ENCODE results near the gene SACS. TPM values are rescaled to one million over a fixed set of nuclear protein-coding genes. Genes with fewer than 3 reads are reported as not detected.

The SACS gene
- total and polyA plus RNA-seq, 9 donors: 3.2 to 16.9 (median 13.0) TPM

DNA sequence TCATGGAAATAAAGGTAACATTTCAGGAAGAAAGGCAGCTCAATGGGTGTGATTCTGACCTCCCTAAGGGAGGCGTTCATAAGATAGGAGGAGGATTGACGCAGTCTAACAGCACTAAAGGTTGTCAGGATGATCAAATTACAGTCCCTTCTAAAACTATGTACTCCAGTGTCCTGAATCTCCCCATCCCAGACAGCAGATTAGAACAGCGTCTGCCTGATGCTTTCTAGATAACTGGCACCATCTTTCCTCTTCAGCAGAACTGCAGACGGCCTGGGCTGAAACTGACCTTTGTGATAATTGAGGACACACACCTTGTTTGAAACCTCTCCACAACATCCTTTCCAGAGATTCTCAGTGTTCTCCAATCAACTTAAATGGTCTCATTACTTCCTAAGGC, 25.5 kb upstream of the SACS start:
- Histone ChIP-seq H3K4me3 (no peak overlapping the region), H3K4me1 (ENCODE audit: insufficient read depth) (no peaks in the 10 kb centered on the region), H3K36me3 (no peaks in the 10 kb centered on the region), H3K27me3 (no peaks in the 10 kb centered on the region), H3K27ac (no peak overlapping the region), H3K9me3 (no peaks in the 10 kb centered on the region)
- 78 to 88% (median 84%) methylated on average over 4 of the region's 4 CpGs for WGBS, 3 donors
- intact Hi-C loops (cut with DNase I): no loop called here
- DNase-seq: no peak
- TF ChIP-seq, protein P1, sequence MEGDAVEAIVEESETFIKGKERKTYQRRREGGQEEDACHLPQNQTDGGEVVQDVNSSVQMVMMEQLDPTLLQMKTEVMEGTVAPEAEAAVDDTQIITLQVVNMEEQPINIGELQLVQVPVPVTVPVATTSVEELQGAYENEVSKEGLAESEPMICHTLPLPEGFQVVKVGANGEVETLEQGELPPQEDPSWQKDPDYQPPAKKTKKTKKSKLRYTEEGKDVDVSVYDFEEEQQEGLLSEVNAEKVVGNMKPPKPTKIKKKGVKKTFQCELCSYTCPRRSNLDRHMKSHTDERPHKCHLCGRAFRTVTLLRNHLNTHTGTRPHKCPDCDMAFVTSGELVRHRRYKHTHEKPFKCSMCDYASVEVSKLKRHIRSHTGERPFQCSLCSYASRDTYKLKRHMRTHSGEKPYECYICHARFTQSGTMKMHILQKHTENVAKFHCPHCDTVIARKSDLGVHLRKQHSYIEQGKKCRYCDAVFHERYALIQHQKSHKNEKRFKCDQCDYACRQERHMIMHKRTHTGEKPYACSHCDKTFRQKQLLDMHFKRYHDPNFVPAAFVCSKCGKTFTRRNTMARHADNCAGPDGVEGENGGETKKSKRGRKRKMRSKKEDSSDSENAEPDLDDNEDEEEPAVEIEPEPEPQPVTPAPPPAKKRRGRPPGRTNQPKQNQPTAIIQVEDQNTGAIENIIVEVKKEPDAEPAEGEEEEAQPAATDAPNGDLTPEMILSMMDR (IDR thresholded peaks at IDR 0.05): no peak
- no peak for TF ChIP-seq POLR2A (IDR thresholded peaks at IDR 0.05)
- TF ChIP-seq EP300 (IDR thresholded peaks at IDR 0.05): no peak

DNA sequence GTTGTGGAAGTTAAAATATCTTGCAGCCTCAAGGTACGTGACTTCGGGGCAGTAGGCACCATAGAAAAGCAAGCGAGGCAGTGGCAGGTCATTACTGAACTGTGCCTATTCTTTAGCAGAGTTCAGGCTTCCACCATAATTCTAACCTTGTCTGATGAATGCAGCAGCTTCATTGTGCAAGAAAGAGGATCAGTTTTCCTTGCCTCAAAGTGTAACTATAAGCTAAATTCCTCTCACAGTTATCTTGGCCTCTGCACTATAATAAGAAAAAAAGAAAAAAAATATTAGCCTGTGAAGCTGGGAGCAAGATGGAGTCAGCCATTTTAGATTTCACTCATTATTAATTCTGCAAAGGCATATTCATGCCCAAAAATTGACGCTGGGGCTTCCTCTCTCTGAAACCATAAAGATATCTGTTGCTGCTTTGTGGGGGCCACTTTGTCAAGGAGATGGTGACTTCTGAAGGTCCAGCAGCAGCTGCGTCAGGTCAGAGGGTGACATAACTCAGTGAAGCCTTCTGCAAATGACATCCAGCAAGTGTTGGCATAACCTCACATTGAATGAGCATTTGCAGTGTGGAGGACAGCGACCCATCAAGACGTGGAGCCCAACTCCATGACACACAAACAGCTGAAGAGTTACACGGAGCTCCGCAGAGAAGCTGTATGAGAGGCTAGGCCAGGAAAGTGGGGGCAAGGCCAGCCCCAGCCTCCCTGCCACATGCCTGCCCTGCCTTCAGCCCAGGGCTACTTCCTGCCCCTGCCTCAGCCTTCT, 23.1 kb upstream of the SACS start:
- 86 to 91% (median 88%) methylated on average over 9 of the region's 9 CpGs for WGBS, 3 donors
- no peak overlapping the region for H3K4me3 ChIP-seq
- no peaks in the 10 kb centered on the region for H3K36me3 ChIP-seq
- DNase-seq: no peak
- H3K9me3 ChIP-seq: no peaks in the 10 kb centered on the region
- no peaks in the 10 kb centered on the region for H3K4me1 ChIP-seq (ENCODE audit: insufficient read depth)
- H3K27me3 ChIP-seq: no peaks in the 10 kb centered on the region
- no peak overlapping the region for H3K27ac ChIP-seq
- intact Hi-C loops (cut with DNase I): no loop called here
- TF ChIP-seq EP300 (IDR thresholded peaks at IDR 0.05) (no peak), POLR2A (IDR thresholded peaks at IDR 0.05) (no peak)
- TF ChIP-seq, protein P1 (IDR thresholded peaks at IDR 0.05): no peak

DNA sequence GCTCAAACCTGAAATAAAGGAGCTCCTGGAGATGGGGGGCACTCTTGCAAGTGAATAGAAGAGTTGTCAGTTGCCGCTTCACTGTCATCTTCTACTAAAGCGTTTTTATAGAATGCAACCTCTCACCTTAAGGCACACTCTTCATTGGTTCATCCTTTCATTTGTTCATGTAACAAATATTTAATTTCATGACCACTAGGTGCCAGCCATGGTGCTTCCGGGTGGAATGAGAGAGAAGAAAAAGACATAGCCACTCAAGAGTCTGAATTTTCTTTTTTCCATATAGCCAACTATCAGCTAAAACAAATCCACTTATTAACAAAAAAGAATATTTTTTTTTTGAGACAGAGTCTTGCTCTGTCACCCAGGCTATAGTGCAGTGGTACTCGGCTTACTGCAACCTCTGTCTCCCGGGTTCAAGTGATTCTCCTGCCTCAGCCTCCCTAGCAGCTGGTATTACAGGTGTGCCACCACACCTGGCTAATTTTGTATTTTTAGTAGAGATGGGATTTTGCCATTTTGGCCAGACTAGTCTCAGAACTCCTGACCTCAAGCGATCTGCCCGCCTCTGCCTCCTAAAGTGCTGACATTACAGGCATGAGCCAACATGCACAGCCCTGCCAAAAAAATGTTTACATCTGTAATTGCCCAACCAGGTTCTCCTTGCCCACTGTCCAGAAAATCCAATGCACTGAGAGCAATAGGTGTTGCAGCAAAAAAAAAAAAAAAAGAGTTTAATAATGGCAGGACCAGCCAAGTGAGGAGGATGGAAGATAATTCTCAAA, 22.1 kb upstream of the SACS start:
- H3K36me3 ChIP-seq: no peaks in the 10 kb centered on the region
- no peak overlapping the region for H3K27ac ChIP-seq
- no peaks in the 10 kb centered on the region for H3K9me3 ChIP-seq
- 84 to 86% (median 84%) methylated on average over 7 of the region's 7 CpGs for WGBS, 3 donors
- no peaks in the 10 kb centered on the region for H3K27me3 ChIP-seq
- intact Hi-C loops (cut with DNase I): no loop called here
- no peak for DNase-seq
- TF ChIP-seq POLR2A (IDR thresholded peaks at IDR 0.05) (no peak), EP300 (IDR thresholded peaks at IDR 0.05) (no peak)
- TF ChIP-seq, protein P1 (IDR thresholded peaks at IDR 0.05): no peak
- H3K4me1 ChIP-seq (ENCODE audit: insufficient read depth): no peaks in the 10 kb centered on the region
- H3K4me3 ChIP-seq: no peak overlapping the region

DNA sequence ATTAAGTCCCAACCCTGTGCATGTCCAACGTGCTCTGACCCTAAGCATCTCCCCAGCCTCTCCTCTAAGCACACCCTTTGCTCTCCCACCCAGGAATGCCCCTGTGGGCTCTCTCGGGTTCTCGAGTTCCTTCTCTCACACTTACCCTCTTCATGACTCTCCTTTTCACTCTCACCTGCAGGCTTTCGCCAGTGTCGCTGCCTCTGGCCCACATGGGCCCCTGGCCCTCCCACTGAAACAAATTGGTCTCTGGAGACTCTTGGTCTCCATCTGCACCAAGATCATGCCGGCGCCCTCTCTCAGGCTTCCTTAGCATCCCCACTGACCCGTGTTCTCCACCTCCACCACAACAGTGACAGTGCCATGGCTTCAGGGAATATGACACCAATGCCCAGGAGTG, 19.6 kb upstream of the SACS start:
- Histone ChIP-seq H3K4me1 (ENCODE audit: insufficient read depth) (no peaks in the 10 kb centered on the region), H3K9me3 (no peaks in the 10 kb centered on the region), H3K27me3 (no peaks in the 10 kb centered on the region), H3K36me3 (no peaks in the 10 kb centered on the region), H3K4me3 (no peak overlapping the region), H3K27ac (no peak overlapping the region)
- TF ChIP-seq, protein P1 (IDR thresholded peaks at IDR 0.05): no peak
- TF ChIP-seq EP300 (IDR thresholded peaks at IDR 0.05) (no peak), POLR2A (IDR thresholded peaks at IDR 0.05) (no peak)
- intact Hi-C loops (cut with DNase I): no loop called here
- WGBS, 3 donors: 73 to 87% (median 83%) methylated on average over 8 of the region's 8 CpGs
- DNase-seq: no peak
